Measurements from ENCODE around the gene PDE2A.

- no peak for TF ChIP-seq POLR2A (IDR thresholded peaks at IDR 0.05; ENCODE audit: low read depth)
- no peak for TF ChIP-seq CTCF (IDR thresholded peaks at IDR 0.05)
- no peak for TF ChIP-seq EP300 (IDR thresholded peaks at IDR 0.05)
- no peak for TF ChIP-seq POLR2AphosphoS5 (IDR thresholded peaks at IDR 0.05)
Observed at GRCh38 chr11:72721276-72721675, 47.1 kb upstream of the PDE2A start.

All from esophagus muscularis mucosa (tissue), 4 donors.